CD4-positive, CD25-positive, alpha-beta regulatory T cell (primary cell): ENCODE measurements around the gene CD59. TPM values are rescaled to one million over a fixed set of nuclear protein-coding genes. Genes with fewer than 3 reads are reported as not detected.
"Not testable (repeated sequence)": the region's sequence is repeated elsewhere in the genome, so short reads cannot be mapped to it uniquely, and the experiment has no call there.

ENCODE experiments used
- ATAC-seq, 2 donors: fragments of 150-1000 bp; cut with Tn5 transposase; one replicate each; pipeline ENCODE4 v1.10.0; 2021; ENCODE audit warnings: low read depth in 2 of 2, moderate number of reproducible peaks in 2 of 2, moderate library complexity in 1 of 2
- DNase-seq, 3 donors: peaks; one replicate each; pipeline versions ENCODE4 v3.0.0 to v3.0.0-alpha.2; 2012 to 2022; ENCODE audit warnings: mixed read lengths in 1 of 3
- H3K27ac ChIP-seq: one replicate; pipeline ENCODE4 v1.7.0; 2013; ENCODE audit warnings: mild to moderate bottlenecking, low read length; ENCODE audit not compliant: insufficient read depth, poor library complexity, severe bottlenecking
- H3K27me3 ChIP-seq: one replicate; pipeline ENCODE4 v1.7.0; 2013; ENCODE audit warnings: low read length; ENCODE audit not compliant: control insufficient read depth, insufficient read depth
- H3K36me3 ChIP-seq: one replicate; pipeline ENCODE4 v1.7.0; 2013; ENCODE audit warnings: mild to moderate bottlenecking, low read length, moderate library complexity; ENCODE audit not compliant: control insufficient read depth, insufficient read depth
- H3K4me1 ChIP-seq: 2 replicates; pipeline ENCODE4 v1.7.0; 2013; ENCODE audit warnings: mild to moderate bottlenecking, low read length; ENCODE audit not compliant: insufficient read depth, control insufficient read depth, poor library complexity, severe bottlenecking
- H3K4me3 ChIP-seq: one replicate; pipeline ENCODE4 v1.7.0; 2013; ENCODE audit warnings: low read depth, mild to moderate bottlenecking, low read length, moderate library complexity
- H3K9me3 ChIP-seq, 2 experiments: 1 replicate in 1 of 2; 2 replicates in 1 of 2; pipeline ENCODE4 v1.7.0; 2013; ENCODE audit warnings: low read length in 2 of 2, mild to moderate bottlenecking in 1 of 2, moderate library complexity in 1 of 2; ENCODE audit not compliant: control insufficient read depth in 2 of 2
- H3K27ac Mint-ChIP-seq, 3 donors: one replicate each; pipeline ENCODE4 v1.8.0; 2020 to 2022; ENCODE audit warnings: mild to moderate bottlenecking in 3 of 3, mixed read lengths in 3 of 3, moderate library complexity in 2 of 3
- H3K27me3 Mint-ChIP-seq: one replicate; pipeline ENCODE4 v1.8.0; 2022; ENCODE audit warnings: mild to moderate bottlenecking, mixed read lengths
- H3K36me3 Mint-ChIP-seq: one replicate; pipeline ENCODE4 v1.8.0; 2020; ENCODE audit warnings: mixed read lengths
- H3K4me1 Mint-ChIP-seq, 4 donors: one replicate each; pipeline ENCODE4 v1.8.0; 2020 to 2022; ENCODE audit warnings: mixed read lengths in 4 of 4, mild to moderate bottlenecking in 1 of 4
- H3K4me3 Mint-ChIP-seq, 4 donors: one replicate each; pipeline ENCODE4 v1.8.0; 2020 to 2022; ENCODE audit warnings: mild to moderate bottlenecking in 4 of 4, mixed read lengths in 4 of 4, moderate library complexity in 3 of 4
- H3K9me3 Mint-ChIP-seq, 7 donors: one replicate each; pipeline ENCODE4 v1.8.0; 2020 to 2022; ENCODE audit warnings: mixed read lengths in 7 of 7, mild to moderate bottlenecking in 3 of 7, moderate library complexity in 2 of 7
- polyA plus RNA-seq, 4 donors: library from polyadenylated mRNA; unstranded; fragments of 300-500 nt; fragmentation: Illumina TruSeq; gene quantifications; one replicate each; pipeline ENCODE4 v1.2.3, GENCODE V29; 2021
- total RNA-seq: library from RNA; stranded (reverse); gene quantifications from one replicate; pipeline ENCODE4 v1.2.3, GENCODE V29; 2022

The CD59 gene
- total and polyA plus RNA-seq, 5 donors from 2014 or later = 80.3 to 388 (median 190) TPM

GRCh38 chr11:33731723-33732531, 4.3 kb downstream of the CD59 start:
- Mint-ChIP-seq H3K4me1 (peaks cover 9 to 72% (median 46%) of the 10 kb centered on the region in 4 donors), H3K27ac (peak overlapping the region in 1 of 3 donors; percentile 53), H3K36me3 (peaks cover 9% of the 10 kb centered on the region), H3K27me3 (no peaks in the 10 kb centered on the region), H3K9me3 (no peaks in the 10 kb centered on the region), H3K4me3 (peak overlapping the region in 1 of 4 donors; percentile 3)
- peaks cover 20% of the 10 kb centered on the region for H3K4me1 ChIP-seq
- no peaks in the 10 kb centered on the region for H3K9me3 ChIP-seq
- no peak overlapping the region for H3K27ac ChIP-seq
- ATAC-seq (no peak), DNase-seq (no peak)
- no peaks in the 10 kb centered on the region for H3K36me3 ChIP-seq
- no peak overlapping the region for H3K4me3 ChIP-seq
- no peaks in the 10 kb centered on the region for H3K27me3 ChIP-seq

- no peaks in the 10 kb centered on the region for H3K27me3 ChIP-seq
- no peak overlapping the region for H3K4me3 ChIP-seq
- Mint-ChIP-seq H3K27me3 (no peaks in the 10 kb centered on the region), H3K36me3 (peaks cover 9% of the 10 kb centered on the region), H3K4me3 (no peak overlapping the region), H3K4me1 (peaks cover 14 to 77% (median 54%) of the 10 kb centered on the region in 4 donors), H3K27ac (no peak overlapping the region), H3K9me3 (no peaks in the 10 kb centered on the region)
- no peak for ATAC-seq
- H3K36me3 ChIP-seq = no peaks in the 10 kb centered on the region
- no peak for DNase-seq
- H3K4me1 ChIP-seq = peaks cover 15% of the 10 kb centered on the region
- no peak overlapping the region for H3K27ac ChIP-seq
- H3K9me3 ChIP-seq = no peaks in the 10 kb centered on the region
These were observed 5.5 kb downstream of the CD59 start for GRCh38 chr11:33730716-33731115.

DNA sequence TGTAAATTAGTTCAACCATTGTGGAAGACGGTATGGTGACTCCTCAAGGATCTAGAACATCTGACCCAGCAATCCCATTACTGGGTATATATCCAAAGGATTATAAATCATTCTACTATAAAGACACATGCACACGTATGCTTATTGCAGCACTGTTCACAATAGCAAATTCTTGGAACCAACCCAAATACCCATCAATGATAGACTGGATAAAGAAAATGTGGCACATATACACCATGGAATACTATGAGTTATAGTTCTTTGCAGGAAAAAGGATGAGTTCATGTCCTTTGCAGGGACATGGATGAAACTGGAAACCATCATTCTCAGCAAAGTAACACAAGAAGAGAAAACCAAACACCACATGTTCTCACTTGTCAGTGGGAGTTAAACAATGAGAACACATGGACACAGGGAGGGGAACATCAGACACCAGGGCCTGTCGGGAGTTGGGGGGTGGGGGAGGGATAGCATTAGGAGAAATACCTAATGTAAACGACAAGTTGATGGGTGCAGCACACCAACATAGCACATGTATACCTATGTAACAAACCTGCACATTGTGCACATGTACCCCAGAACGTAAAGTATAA, 7.1 kb downstream of the CD59 start:
- not testable (repeated sequence) for H3K4me3 ChIP-seq, H3K27ac ChIP-seq, H3K27ac Mint-ChIP-seq, DNase-seq, H3K36me3 ChIP-seq, ATAC-seq, H3K27me3 ChIP-seq, H3K36me3 Mint-ChIP-seq, H3K9me3 ChIP-seq, H3K4me1 ChIP-seq, H3K27me3 Mint-ChIP-seq, H3K9me3 Mint-ChIP-seq
- H3K4me3 Mint-ChIP-seq = peak overlapping the region in 1 of 4 donors; percentile 30
- peaks cover 12 to 80% (median 56%) of the 10 kb centered on the region in 4 donors for H3K4me1 Mint-ChIP-seq

DNA sequence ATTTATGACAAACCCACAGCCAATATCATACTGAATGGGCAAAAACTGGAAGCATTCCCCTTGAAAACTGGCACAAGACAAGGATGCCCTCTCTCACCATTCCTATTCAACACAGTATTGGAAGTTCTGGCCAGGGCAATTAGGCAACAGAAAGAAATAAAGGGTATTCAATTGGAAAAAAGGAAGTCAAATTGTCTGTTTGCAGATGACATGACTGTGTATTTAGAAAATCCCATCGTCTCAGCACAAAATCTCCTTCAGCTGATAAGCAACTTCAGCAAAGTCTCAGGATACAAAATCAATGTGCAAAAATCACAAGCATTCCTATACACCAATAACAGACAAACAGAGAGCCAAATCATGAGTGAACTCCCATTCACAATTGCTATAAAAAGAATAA, 8.7 kb downstream of the CD59 start:
- Mint-ChIP-seq H3K4me3 (peak overlapping the region in 1 of 4 donors; percentile 52), H3K4me1 (peaks cover 16 to 81% (median 52%) of the 10 kb centered on the region in 4 donors)
- H3K4me3 ChIP-seq, H3K9me3 Mint-ChIP-seq, H3K27ac Mint-ChIP-seq, H3K9me3 ChIP-seq, DNase-seq, H3K27ac ChIP-seq, H3K27me3 ChIP-seq, H3K36me3 ChIP-seq, ATAC-seq, H3K4me1 ChIP-seq, H3K36me3 Mint-ChIP-seq, H3K27me3 Mint-ChIP-seq: not testable (repeated sequence)

DNA sequence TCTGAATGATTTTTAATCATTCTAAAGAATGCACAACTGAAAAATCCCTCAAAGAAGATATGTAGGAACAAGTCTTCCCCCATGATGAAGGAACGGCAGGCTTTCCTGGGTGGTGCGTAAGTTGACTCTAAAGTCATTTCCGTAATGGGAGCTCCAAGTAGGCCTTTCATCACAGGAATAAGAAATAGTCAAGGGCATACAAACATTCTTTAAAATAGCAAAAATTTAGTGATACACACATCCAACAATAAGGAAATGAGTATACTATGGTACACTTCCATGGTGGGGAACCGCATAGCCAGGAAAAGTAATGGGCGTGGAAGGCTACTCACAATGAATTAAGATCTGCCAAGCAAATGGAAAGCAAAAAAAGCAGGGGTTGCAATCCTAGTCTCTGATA, 10.7 kb downstream of the CD59 start:
- Histone ChIP-seq H3K9me3 (no peaks in the 10 kb centered on the region), H3K27ac (no peak overlapping the region), H3K4me3 (no peak overlapping the region), H3K27me3 (no peaks in the 10 kb centered on the region), H3K4me1 (no peaks in the 10 kb centered on the region), H3K36me3 (peaks cover 15% of the 10 kb centered on the region)
- DNase-seq (no peak), ATAC-seq (no peak)
- Mint-ChIP-seq H3K9me3 (no peaks in the 10 kb centered on the region), H3K27me3 (no peaks in the 10 kb centered on the region), H3K4me1 (peaks cover 18 to 65% (median 42%) of the 10 kb centered on the region in 4 donors), H3K4me3 (no peak overlapping the region), H3K36me3 (peaks cover 15% of the 10 kb centered on the region), H3K27ac (no peak overlapping the region)

DNA sequence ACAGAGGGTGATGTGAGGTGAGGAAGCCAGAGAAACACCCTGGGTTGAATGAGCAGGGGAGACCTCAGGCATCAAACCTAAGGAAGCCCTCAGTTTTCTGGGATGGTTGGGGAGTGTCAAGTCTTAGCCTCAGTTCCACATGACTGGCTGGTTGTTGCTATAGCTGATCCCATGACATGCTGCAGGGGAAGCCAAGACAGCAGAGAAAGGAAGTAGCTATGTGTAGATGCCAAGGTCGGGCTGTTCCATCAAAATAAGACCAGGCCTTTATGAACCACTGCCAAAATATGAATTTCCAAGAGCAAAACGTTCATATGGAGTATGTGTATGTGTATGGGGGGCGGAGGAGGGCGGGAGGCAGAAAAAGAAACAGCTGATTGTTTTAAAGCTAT, 11.6 kb downstream of the CD59 start:
- Histone ChIP-seq H3K27ac (no peak overlapping the region), H3K4me3 (no peak overlapping the region), H3K9me3 (no peaks in the 10 kb centered on the region), H3K36me3 (peaks cover 23% of the 10 kb centered on the region), H3K27me3 (no peaks in the 10 kb centered on the region), H3K4me1 (no peaks in the 10 kb centered on the region)
- Mint-ChIP-seq H3K9me3 (no peaks in the 10 kb centered on the region), H3K27me3 (no peaks in the 10 kb centered on the region), H3K27ac (peak overlapping the region in 1 of 3 donors; percentile 64), H3K36me3 (peaks cover 21% of the 10 kb centered on the region), H3K4me3 (no peak overlapping the region), H3K4me1 (peaks cover 18 to 60% (median 41%) of the 10 kb centered on the region in 4 donors)
- no peak for ATAC-seq
- DNase-seq = no peak

DNA sequence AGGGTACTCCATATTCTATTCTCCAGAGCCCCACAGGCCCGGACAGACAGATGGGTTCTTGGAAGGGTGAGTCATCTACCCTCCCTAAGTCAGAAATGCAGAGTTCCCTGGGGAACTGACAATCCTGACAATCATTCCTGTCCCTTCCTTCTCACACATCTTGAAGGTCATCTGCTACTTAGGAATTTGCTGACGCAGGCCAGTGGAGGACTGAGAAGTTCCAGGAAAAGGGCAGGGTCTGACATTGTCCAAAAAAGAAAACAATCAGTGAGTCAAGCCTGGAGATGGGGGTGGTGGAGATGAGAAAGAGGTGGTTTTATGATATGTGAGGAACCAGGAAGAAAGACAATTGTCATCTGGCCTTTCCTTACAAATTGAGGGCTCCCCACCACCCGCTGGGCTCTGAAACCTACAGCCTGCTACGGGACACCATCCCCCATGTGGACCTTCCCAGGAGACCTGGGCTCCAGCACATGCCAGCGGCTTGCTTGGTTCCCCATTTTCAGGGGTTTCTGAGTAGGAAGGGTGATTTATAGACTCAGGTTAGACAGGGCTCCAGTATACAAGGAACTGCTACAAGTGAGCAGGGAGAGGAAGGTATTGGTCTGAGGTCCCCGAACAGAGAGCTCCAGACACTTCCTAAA, 12.9 kb downstream of the CD59 start:
- H3K4me3 Mint-ChIP-seq = no peak overlapping the region
- peaks cover 24% of the 10 kb centered on the region for H3K36me3 Mint-ChIP-seq
- peak in 1 of 2 donors; percentile 32 for ATAC-seq
- no peak for DNase-seq
- no peaks in the 10 kb centered on the region for H3K27me3 Mint-ChIP-seq
- H3K9me3 ChIP-seq = no peaks in the 10 kb centered on the region
- H3K9me3 Mint-ChIP-seq = no peaks in the 10 kb centered on the region
- peaks cover 18 to 51% (median 35%) of the 10 kb centered on the region in 4 donors for H3K4me1 Mint-ChIP-seq
- H3K27ac ChIP-seq = no peak overlapping the region
- no peak overlapping the region for H3K27ac Mint-ChIP-seq
- H3K4me3 ChIP-seq = no peak overlapping the region
- no peaks in the 10 kb centered on the region for H3K4me1 ChIP-seq
- H3K36me3 ChIP-seq = peaks cover 27% of the 10 kb centered on the region
- no peaks in the 10 kb centered on the region for H3K27me3 ChIP-seq
